ENCODE results near the gene HOXD12. TPM values are rescaled to one million over a fixed set of nuclear protein-coding genes. Genes with fewer than 3 reads are reported as not detected.

The HOXD12 gene
- total RNA-seq, 1 donor from 2014 or later: not detected

DNA sequence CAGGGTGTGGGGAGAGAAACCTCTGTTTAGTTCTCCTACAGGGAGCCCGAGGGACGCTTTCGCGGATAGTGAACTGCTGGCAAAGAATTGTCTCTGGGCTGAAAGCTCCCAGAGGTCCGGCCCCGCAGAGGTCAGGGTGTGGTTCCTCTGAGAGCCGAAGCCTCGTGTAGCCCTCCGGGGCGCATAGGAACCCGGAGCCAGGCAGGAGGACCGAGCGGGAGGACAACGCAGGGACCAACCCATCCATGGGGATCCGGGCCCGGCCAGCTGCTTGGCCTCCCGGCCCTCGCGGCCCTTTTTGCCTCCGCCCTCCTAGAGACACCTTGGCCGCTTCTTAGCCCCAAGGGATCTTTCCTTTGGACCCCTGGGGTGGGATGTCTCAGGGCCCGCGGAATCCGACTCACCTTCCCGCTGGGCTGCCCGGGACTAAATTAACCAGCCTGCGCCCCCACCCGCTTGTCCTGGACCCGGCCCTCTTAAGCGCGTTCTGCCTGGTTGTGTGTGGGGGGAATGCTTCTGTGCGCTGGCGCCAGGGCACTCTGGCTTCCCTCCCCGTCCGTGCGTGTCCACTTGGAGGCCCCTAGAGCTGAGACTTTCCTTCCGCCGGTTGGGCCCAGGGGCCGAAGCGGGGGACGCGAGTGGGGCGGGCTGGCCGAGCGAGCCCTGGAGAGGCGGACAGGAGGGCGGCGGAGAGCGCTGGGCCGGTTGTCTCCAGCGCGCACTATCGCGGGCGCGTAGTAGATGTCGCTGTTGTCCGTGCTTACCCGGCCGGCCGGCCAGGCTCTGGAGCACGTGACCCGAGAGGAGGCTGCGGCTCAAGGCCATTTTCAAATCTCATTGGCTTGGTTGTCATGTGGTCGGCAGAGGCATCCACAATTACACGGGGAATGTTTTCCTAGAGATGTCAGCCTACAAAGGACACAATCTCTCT is 16.6 kb downstream of the HOXD12 start, which contains the start of gene HOXD10:
Gene HOXD10, plus strand, starts transcription at position 896 of the 931 bp plus-strand sequence. CDS start 56 bp downstream, outside the sequence.
- TF ChIP-seq CTCF (conservative IDR thresholded peaks at IDR 0.05): peak; percentile 51
- Mint-ChIP-seq H3K36me3 (peaks cover 9% of the 10 kb centered on the region), H3K9me3 (peaks cover 6% of the 10 kb centered on the region), H3K27ac (no peak within 1 kb of the TSS), H3K27me3 (peaks cover 99% of the 10 kb centered on the region), H3K4me3 (peak within 1 kb of the TSS; percentile 58), H3K4me1 (ENCODE audit: unreplicated experiment) (no peaks in the 10 kb centered on the region)
- no peak for DNase-seq (ENCODE audit: extremely low spot score, unreplicated experiment)

- Mint-ChIP-seq H3K36me3 (peaks cover 9% of the 10 kb centered on the region), H3K27ac (no peak overlapping the region), H3K9me3 (peaks cover 6% of the 10 kb centered on the region), H3K27me3 (peaks cover 97% of the 10 kb centered on the region), H3K4me3 (no peak overlapping the region), H3K4me1 (ENCODE audit: unreplicated experiment) (no peaks in the 10 kb centered on the region)
- no peak for DNase-seq (ENCODE audit: extremely low spot score, unreplicated experiment)
- no peak for TF ChIP-seq CTCF (conservative IDR thresholded peaks at IDR 0.05)
Observed at GRCh38 chr2:176117162-176117822, 17.7 kb downstream of the HOXD12 start.

DNA sequence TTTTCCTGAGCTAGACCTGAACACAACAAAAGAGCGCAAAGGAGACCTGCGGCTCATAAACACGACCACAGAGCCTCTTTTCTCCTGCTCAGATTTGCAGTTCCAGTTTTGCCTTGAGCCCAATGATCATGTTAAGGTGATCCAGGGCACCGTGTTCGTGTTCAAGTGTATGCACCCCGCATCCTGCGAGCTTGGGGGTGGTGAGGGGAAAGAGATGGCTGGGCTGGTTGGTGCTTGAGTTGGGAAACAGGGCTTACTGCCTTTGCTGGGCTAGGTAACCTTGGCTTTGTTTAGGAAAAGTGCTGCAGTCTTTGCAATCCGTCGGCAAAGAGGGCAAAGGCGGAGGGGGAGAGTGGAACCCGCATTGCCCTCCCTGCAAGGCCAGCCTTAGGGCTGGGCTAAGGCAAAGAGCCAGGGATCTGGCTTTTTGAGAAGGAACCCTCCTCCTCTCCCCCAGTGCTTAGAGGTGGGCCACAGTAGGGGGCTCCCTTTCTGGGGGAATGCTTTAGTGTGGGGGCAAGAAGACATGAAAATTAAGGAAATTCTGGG is 18.3 kb downstream of the HOXD12 start:
- peaks cover 6% of the 10 kb centered on the region for H3K9me3 Mint-ChIP-seq
- no peak for TF ChIP-seq CTCF (conservative IDR thresholded peaks at IDR 0.05)
- peaks cover 9% of the 10 kb centered on the region for H3K36me3 Mint-ChIP-seq
- no peak overlapping the region for H3K27ac Mint-ChIP-seq
- peaks cover 95% of the 10 kb centered on the region for H3K27me3 Mint-ChIP-seq
- no peak for DNase-seq (ENCODE audit: extremely low spot score, unreplicated experiment)
- H3K4me1 Mint-ChIP-seq (ENCODE audit: unreplicated experiment): no peaks in the 10 kb centered on the region
- peak overlapping the region; percentile 28 for H3K4me3 Mint-ChIP-seq

- Mint-ChIP-seq H3K4me3 (peak overlapping the region; percentile 28), H3K36me3 (peaks cover 9% of the 10 kb centered on the region), H3K9me3 (peaks cover 6% of the 10 kb centered on the region), H3K27me3 (peaks cover 93% of the 10 kb centered on the region), H3K27ac (no peak overlapping the region), H3K4me1 (ENCODE audit: unreplicated experiment) (peaks cover 4% of the 10 kb centered on the region)
- no peak for DNase-seq (ENCODE audit: extremely low spot score, unreplicated experiment)
- TF ChIP-seq CTCF (conservative IDR thresholded peaks at IDR 0.05): peak; percentile 67
Observed at GRCh38 chr2:176118601-176119339, 19.2 kb downstream of the HOXD12 start.

All from type B pancreatic cell (in vitro differentiated cells).